Measurements from ENCODE around the gene ANXA2R.
"Not testable (repeated sequence)": the region's sequence is repeated elsewhere in the genome, so short reads cannot be mapped to it uniquely, and the experiment has no call there.

Gene ANXA2R, protein sequence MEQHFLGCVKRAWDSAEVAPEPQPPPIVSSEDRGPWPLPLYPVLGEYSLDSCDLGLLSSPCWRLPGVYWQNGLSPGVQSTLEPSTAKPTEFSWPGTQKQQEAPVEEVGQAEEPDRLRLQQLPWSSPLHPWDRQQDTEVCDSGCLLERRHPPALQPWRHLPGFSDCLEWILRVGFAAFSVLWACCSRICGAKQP
- 57.1 to 65.1 reads per million in 2 donors for total RNA-seq

DNA sequence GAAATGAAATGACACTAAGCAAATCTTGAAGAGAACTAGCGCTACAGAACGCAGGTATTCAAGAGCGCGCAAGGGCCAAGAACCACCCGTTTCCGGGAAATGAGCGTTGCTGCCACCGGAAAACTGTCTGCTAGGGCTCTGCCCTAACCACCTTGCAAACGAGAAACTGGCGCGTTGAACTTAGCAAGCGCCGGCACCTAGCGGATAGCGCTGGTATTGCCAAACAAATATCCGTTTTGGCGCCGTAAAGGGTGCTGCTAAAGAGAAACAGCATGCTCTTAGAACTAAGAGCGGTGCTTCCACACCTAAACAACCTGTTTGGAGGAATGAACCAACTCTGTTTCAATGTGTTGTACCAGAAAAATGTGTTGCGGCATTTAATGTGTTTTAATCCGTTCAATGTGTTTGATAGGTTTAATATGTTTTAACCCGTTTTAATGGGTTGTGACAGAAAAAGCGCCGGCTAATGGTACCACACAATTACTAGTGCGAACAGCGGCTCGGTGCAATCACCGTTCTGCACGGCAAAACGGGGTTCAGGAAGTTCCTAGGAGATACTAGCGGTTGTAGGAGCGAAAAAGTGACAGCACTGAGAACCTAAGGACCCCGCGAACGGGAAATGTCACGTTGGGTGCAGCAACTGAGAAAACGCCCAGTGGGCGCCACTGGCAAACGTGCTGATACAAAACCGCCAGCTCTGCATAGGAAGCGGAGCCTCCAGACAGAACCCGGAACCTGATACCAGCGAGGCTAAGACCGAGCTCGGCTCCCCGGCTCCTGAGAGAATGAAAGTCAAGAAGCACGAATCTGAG lies at the start of gene ANXA2R:
Gene ANXA2R (minus strand): TSS at position 33 of the 812 bp plus-strand sequence. CDS start 273 bp downstream, outside the sequence.
- peak; percentile 17 for DNase-seq

DNA sequence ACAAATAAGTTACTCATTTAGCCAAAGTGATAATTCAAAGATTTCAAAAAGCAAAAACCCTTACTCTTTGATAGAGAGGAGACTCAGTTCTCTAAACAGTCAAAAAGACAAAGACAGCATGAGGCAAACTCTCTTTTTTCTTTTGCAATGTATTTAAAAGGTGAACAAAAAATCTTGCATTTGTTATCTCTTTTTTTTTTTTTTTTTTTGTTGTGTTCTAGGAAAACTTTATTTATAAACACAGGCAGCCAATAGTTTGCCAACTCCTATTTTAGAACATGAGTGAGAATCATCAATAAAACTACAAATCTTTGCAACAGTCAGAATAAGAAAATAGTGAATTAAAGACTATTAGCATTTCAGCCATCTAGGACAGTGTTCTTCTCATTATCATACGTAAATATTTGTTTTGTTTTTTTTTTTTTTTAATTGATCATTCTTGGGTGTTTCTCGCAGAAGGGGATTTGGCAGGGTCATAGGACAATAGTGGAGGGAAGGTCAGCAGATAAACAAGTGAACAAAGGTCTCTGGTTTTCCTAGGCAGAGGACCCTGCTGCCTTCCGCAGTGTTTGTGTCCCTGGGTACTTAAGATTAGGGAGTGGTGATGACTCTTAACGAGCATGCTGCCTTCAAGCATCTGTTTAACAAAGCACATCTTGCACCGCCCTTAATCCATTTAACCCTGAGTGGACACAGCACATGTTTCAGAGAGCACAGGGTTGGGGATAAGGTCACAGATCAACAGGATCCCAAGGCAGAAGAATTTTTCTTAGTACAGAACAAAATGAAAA lies 46.2 kb upstream of the ANXA2R start:
- not testable (repeated sequence) for DNase-seq

DNA sequence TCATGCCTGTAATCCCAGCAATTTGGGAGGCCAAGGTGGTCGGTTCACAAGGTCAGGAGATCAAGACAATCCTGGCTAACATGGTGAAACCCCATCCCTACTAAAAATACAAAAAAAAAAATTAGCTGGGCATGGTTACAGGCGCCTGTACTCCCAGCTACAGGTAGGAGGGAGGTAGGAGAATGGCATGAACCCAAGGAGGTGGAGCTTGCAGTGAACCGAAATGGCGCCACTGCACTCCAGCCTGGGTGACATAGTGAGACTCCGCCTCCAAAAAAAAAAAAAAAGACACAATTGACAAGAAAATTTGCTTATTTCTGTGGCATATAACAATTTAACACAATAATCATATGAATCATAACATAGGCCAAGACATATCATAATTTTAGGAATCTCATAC lies 45.3 kb upstream of the ANXA2R start:
- DNase-seq, result no peak

DNA sequence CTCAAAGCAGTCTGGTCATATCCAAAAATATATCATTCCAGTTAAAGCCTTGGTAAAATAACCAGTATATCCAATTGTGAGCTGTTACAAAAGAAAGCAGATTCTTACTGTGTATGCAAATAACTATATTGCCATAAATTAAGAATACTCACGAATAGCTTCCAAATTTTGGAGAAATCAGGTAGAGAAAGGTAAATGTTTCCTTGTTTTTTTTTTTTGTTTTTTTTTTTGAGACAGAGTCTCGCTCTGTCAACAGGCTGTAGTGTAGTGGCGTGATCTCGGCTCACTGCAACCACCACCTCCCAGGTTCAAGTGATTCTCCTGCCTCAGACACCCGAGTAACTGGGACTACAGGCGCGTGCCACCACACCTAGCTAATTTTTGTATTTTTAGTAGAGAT lies 44.3 kb upstream of the ANXA2R start:
- DNase-seq, result not testable (repeated sequence)

DNA sequence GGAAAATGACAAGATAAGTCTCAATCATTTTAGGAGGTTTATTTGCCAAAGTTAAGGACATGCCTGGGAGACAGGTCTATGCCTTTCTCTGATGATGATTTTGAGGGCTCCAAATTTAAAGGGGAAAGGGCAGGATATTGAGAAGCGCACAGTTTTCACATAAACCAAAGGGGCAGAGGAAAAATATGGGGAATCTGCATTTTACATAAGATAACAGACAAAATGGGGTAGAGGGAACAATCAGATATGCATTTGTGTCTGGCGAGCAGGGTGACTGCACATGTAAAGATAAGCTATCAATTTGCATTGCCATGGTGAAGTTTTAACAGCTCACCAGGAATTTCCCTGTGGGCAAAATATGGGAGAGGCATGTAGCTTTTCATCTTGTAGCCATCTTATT lies 41.2 kb upstream of the ANXA2R start:
- not testable (repeated sequence) for DNase-seq

DNA sequence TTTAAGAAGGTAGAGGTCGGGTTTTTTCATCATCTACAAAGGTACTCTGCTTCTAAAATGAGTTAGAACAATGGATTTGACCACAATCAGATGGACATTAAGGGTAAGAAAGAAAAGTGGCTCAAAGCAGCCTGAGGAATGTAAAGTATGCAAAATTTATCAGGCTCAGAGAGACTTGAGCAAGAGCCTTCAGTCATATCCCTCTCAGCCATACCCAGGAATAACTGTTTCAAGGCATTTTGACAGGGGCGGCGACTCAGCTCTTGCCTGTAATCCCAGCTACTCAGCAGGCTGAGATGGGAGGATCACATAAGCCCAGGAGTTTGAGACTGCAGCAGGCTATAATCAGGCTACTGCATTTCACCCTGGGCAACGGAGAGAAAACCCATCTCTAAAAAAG lies 38.8 kb upstream of the ANXA2R start:
- DNase-seq, result no peak

DNA sequence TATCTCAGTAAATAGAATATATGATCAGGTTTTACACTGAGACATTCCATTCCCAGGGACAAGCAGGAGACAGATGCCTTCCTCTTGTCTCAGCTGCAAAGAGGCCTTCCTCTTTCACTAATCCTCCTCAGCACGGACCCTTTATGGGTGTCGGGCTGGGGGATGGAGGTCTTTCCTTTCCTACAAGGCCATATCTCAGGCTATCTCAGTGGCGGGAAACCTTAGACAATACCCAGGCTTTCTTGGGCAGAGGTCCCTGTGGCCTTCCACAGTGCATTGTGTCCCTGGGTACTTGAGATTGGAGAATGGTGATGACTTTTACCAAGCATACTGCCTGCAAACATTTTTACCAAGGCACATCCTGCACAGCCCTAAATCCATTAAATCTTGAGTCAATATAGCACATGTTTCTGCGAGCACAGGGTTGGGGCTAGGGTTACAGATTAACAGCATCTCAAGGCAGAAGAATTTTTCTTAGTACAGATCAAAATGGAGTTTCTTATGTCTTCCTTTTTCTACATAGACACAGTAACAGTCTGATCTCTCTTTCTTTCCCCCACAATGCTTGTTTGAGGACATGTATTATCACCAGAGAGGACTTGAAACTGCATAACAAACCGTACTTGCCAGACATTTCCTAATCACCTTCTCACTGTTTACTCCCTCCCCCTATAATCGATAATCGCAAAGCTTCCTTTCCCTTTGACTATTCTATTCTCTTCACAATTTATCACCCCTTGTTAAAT lies 37.5 kb upstream of the ANXA2R start:
- DNase-seq, result not testable (repeated sequence)

DNA sequence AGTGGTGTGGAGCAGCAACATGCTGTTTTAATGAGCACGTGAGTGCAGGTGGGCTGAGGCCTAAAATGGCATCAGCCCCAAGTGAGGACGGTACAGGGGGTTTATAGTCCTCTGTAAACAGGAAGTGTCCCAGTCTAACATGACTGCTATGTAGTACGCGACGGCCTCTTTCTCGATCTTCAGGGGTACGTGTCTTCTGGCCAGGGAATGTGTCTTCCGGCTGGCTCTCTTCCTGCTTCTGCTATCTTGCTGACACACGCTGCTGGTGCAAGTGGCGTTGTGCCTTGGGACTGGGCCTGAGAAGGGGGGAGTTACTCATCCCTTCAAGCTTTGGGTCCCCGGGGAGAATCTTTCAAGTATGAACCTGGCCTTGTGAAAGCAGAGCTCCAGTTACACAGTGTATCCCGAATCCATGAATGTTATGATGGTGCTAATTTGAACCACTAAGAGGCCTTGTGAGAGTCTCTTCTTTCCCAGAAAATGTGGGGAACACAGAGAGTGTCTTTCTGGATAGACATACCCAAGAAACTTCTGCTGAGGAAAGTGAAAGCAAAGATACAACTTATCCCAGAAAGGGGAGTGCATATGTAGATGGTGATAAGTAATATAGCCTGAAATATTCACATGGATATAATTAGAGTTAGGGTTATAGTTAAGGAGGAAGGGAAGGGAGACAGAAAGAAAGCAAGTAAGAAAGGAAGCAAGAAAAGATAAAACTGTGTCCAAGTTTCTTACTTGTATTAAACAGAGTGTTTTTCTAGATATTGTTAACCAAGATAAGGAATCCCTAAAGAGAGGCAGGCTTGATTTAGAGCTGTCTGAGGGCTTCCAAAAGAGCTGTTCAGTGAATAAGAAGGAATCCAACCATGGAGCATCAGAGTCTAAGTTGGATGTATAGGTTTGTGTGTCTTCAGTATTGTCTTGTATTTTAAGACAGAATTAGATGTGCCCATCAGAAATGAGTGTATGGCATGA lies 35.5 kb upstream of the ANXA2R start:
- DNase-seq, result no peak

DNA sequence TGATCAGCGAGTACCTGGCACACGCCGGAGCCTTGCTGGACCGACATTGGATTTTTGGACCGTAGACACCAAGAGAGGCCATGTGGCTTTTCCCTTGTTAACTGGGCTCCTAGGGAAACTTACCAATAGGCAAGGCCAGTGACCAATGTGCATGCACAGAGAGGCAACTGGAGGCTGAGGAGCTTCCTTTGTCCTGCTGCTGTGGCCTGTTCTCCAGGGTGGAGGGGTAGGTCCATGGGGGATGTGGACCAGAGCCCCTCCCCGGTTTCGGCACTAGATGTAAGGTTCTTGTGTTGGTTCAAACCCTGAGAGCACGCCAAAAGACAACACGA lies 34.8 kb upstream of the ANXA2R start:
- no peak for DNase-seq

DNA sequence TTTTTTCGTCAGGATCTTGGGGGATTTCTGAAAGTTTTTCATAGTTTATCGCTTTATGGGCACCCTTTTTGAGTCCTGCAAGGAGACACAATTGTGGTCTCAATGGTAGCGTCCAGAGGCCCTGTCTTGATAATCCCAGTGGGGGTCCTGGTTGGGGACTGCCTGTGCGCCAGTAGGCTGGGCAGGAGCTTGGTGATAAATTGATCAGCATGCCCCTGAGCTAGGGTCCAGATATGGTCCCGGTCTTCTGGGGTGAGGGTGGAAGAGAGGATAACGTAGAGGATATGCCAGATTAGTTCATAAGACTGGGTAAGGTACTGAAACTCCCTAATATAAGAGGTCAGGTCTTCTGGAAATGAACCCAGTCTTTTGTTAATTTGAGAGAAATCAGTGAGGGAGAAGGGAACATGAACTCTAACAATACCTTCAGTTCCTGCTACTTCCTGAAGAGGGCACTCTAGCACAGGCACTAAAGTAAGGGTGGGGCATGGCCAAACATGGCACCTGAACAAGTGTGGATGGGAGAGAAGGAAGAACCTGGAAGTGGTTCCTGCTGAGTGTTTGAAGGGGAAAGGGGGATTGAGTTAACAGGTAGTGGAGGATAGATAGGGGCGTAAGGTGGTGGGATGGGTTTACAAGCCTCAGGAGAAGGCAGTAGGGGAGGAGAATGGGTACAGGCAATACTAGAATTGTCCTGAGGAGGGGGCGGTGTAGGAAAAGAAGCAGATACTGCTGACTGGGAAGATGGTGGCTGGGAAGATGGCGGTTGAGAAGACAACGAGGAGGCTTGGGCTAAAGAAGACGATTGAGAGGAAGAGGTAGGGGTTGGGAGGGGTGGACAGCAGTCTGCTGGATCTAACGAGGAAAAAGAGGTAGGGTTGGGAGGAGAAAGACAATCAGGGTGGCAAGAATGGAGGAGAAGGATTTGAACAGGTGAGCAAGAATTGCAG lies 33.8 kb upstream of the ANXA2R start:
- DNase-seq, result no peak

DNA sequence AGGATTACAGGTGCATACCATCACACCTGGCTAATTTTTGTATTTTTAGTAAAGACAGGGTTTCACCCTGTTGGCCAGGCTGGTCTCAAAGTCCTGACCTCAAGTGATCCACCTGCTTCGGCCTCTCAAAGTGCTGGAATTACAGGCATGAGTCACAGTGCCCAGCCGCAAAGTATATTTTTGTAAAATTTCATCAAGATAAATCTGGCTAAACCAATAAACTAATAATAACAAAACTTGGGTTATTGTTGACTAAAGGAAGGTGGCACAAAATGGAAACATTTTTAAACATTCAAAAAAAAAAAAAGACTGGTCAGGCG lies 29.2 kb upstream of the ANXA2R start:
- not testable (repeated sequence) for DNase-seq

DNA sequence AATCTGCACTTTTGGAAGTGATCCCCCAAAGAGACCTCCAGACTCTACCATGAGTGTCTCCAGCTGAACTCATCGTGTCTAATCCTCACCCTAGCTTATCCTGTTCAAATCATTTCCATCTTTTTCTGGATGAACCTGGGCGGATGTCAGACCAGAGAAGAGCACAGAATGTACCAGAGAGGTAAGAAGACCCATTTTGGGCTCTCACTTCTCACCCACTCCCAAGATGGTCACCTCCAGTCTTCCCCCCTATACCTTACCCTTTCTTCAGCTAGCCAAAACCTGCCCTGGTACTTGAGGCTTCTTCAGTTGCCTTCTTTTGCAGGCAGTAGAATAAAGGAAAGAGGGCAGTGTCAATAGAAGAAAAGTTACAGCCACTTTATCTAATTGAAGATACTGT lies 27.9 kb upstream of the ANXA2R start:
- DNase-seq, result no peak

DNA sequence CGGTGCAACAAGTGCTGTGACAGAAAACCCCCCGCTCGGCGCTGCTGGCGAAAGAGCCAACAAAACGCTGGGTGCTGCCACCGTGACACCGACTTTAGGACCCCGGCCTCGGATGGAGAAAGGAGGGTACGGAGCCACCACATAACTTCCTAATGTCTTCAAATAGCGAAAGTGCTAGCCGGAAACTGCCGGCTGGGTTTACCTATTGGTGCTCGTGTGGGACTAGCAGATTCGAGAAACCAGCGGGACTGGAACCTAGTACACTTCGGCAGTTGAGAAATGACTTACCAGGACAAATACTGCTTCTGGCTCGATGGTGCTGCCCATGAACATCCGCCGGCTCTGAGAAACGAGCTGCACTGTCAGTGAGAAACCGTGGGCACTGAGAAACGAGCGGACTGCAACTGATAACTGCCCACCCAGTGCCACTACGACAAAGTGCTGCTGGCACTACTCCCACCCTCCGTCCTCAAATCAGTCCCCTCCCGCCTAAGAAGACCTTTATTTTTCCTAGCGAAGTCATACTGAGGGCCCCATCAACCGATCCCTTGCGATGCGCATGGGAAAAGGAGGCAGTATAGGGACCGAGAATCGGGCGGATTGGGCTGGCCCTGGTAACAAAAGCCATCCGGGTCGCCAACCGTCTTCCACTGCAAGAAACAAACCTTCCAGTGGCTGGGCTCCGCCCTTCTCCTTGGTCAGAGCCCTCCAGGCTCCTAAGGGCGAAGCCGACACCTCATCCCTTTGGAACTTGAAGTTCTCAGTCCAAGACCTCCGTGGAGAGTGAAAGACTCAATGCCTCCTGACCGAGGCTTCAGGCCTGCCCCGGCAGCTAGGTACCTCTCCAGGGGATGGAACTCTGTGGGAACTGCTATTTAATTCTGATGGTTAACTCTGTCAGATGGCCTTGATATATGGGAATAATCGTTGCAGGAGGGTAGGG lies 27.0 kb upstream of the ANXA2R start:
- DNase-seq, result no peak

DNA sequence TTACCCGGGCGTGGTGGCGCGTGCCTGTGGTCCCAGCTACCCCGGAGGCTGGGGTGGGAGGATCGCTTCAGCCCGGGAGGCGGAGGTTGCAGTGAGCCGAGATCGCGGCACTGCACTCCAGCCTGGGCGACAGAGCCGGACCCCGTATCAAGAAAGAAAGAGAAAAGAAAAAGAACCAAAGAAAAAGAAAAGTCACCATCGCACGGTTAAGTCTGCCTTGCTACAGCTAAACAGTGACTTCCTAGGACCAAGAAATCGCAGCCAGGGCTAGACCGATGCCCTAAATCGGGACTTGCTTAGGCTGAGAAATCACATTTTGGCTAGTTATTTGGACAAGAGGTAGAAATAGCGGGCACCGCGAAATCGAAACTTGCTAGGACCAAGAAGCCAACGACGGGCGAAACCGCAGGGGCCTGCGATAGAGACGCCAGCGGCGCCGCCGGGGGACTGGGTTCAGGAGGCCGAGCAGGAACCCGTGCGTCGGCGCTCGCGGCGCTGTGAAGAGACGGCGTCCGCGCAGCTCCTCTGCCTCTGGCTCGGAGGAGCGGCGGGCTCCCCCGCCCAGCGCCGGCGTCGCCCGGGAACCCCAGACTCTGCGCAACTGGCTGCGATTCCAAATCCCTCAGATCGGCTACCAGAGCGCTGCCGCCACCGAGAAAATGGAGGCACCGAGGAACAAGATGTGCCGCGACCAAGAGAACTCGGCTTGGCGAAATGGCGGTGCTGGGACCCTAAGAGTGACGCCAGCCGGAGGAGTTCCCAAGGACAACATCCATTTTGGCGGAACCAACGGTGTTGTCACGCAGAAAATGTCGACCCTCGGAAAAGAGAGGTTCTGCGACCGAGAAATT lies 26.1 kb upstream of the ANXA2R start:
- peak; percentile 55 for DNase-seq

DNA sequence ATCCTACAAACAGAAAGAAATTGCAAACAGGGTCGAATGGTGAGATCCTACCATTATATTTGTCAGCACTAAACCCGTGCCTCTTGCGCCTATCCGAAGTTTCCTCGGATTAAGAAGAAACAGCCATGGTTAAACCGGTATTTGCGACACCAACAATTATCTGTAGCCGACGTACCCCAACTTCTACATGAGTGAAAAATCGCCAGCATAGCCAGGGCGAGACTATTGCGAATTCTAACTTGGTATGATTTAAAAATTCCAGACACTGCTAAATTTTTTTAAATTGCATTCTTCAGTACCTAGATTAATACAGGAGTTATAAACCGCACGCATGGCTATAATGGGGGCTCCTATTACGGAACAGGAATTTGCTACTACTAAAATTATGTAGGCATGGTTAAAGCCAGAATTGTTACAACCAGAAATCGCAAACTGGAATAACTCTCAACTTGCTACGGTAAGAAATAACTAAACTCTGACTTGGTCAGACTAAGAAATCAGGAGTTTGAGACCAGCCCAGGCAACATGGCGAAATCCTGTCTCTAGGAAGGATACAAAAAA lies 25.3 kb upstream of the ANXA2R start:
- no peak for DNase-seq

DNA sequence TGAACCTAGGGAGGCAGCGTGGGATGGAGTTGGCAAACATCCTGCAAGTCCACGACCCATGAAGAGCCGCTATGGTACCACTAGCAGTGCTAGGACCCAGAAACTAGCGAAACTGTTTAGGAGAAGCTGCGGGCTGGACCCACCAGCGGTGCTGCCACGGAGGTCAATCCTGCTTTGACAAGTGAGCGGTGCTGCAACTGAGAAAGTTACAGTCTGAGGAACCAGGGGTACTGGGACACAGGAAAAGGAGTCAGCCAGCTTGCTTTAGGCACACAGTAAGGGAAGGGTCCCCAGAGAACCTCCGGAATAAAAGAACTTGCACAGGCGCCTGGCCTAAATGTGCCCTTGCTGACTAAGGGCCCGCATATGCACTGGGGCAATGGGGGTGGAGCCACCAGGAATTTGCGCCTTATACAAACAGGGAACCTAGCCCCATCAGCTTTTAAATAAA lies 23.6 kb upstream of the ANXA2R start:
- no peak for DNase-seq

DNA sequence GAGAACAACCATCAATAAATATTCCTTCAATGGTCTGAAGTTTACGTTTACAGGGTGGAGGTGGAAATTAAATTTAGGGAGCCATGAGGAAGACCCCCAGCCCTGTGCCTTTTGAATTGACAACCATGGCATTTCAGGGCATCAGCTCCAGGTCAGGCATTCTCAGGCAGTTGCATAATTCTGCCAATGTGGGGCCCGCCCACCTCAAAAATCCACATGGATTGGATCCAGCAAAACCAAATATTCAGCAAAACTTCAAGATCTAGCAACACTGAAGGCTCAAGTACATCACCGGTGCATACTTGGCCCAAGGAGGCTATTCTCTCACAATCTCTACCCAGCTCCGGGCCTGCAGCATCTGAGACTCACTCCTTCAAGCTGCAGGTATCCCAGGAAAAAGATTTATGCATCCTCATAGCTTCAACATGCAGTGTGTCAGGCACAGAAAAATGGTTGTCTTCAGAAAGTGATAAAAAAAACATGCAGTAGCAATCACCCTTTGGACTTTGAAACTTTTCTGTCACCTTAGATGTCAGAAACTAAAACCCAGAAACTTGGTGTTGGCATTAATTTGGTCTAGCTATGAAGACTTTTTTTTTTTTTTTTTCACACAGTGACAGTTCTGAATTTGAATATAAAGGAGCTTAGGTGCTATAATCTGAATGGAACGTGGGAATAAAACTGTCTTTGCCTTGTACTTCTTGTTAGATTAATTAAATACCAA lies 21.4 kb upstream of the ANXA2R start:
- no peak for DNase-seq

All from activated gamma-delta T cell (primary cell).